Small intestine (tissue), 7 donors: ENCODE measurements around the gene CCDC60. TPM values are rescaled to one million over a fixed set of nuclear protein-coding genes. Genes with fewer than 3 reads are reported as not detected.

Experiments used
- DNase-seq, 2 donors: peaks; one replicate each; pipeline versions ENCODE4 v3.0.0 to v3.0.0-alpha.2; 2013
- FAIRE-seq: peaks from 2 replicates; lab custom pipeline; 2012; peaks lifted over from hg19 to GRCh38; lab: Jason Lieb, UNC
- H3K27ac ChIP-seq, 3 donors: one replicate each; pipeline ENCODE4 v1.5.1; 2013; ENCODE audit warnings: low read length in 2 of 3, mild to moderate bottlenecking in 2 of 3, control low read depth in 1 of 3, inconsistent platforms in 1 of 3, low read depth in 1 of 3, moderate library complexity in 1 of 3
- H3K27me3 ChIP-seq, 3 donors: one replicate each; pipeline ENCODE4 v1.6.1; 2013; ENCODE audit warnings: low read length in 3 of 3, inconsistent platforms in 1 of 3; ENCODE audit not compliant: control insufficient read depth in 3 of 3, insufficient read depth in 3 of 3
- H3K36me3 ChIP-seq, 3 donors: one replicate each; pipeline ENCODE4 v1.6.1; 2013; ENCODE audit warnings: low read length in 3 of 3, inconsistent platforms in 1 of 3, low read depth in 1 of 3, mild to moderate bottlenecking in 1 of 3, moderate library complexity in 1 of 3; ENCODE audit not compliant: control insufficient read depth in 3 of 3, insufficient read depth in 2 of 3
- H3K4me1 ChIP-seq, 3 donors: one replicate each; pipeline ENCODE4 v1.6.1; 2013; ENCODE audit warnings: low read length in 2 of 3, inconsistent platforms in 1 of 3, low read depth in 1 of 3, mild to moderate bottlenecking in 1 of 3, moderate library complexity in 1 of 3; ENCODE audit not compliant: control insufficient read depth in 3 of 3, insufficient read depth in 2 of 3
- H3K4me3 ChIP-seq, 3 donors: one replicate each; pipeline ENCODE4 v1.5.1; 2013; ENCODE audit warnings: low read length in 3 of 3, control low read depth in 1 of 3, inconsistent platforms in 1 of 3, low read depth in 1 of 3, mild to moderate bottlenecking in 1 of 3, moderate library complexity in 1 of 3
- H3K9me3 ChIP-seq, 2 donors: one replicate each; pipeline ENCODE4 v1.6.1; 2013; ENCODE audit warnings: low read depth in 1 of 2, low read length in 1 of 2; ENCODE audit not compliant: control insufficient read depth in 2 of 2, insufficient read depth in 1 of 2
- WGBS, 3 donors: extraction: QIAGEN DNeasy Blood & Tissue Kit; methylation state at CpG; one replicate each; pipeline ENCODE4 v1.1.7; 2013; 5-methylcytosine and 5-hydroxymethylcytosine counted together
- polyA plus RNA-seq, 4 donors: library from polyadenylated mRNA; stranded (reverse) in 3 of 4; unstranded in 1 of 4; fragments of 200-250 nt in 3 of 4; fragments of 120-200 nt in 1 of 4; gene quantifications; one replicate each; pipeline versions ENCODE4 v1.2.1 to v1.2.3, GENCODE V29; 2013
- donor health status: healthy with polysubstance abuse.
- donor health status: control.
- donor health status: control.
- donor health status: Bipolar disorder and iron deficiency.
- donor health status: healthy.

CCDC60 gene
- polyA plus RNA-seq, 4 donors, result not detected

- H3K36me3 ChIP-seq, result no peaks in the 10 kb centered on the region
- no peaks in the 10 kb centered on the region for H3K9me3 ChIP-seq
- FAIRE-seq, result no peak
- H3K4me1 ChIP-seq, result no peaks in the 10 kb centered on the region
- H3K27ac ChIP-seq, result no peak overlapping the region
- no peak overlapping the region for H3K4me3 ChIP-seq
- no peak for DNase-seq
- no peaks in the 10 kb centered on the region for H3K27me3 ChIP-seq
These were observed 133.8 kb downstream of the CCDC60 start for GRCh38 chr12:119468296-119468695.

GRCh38 chr12:119475650-119476049, 141.1 kb downstream of the CCDC60 start:
- Histone ChIP-seq H3K9me3 (peaks cover 0 to 2% of the 10 kb centered on the region in 2 donors), H3K27ac (no peak overlapping the region), H3K36me3 (no peaks in the 10 kb centered on the region), H3K27me3 (no peaks in the 10 kb centered on the region), H3K4me1 (no peaks in the 10 kb centered on the region), H3K4me3 (no peak overlapping the region)
- DNase-seq (no peak), FAIRE-seq (no peak)
- WGBS, 3 donors, result 68 to 74% (median 69%) methylated on average over 4 of the region's 4 CpGs

GRCh38 chr12:119476951-119477350, 142.4 kb downstream of the CCDC60 start:
- FAIRE-seq (no peak), DNase-seq (no peak)
- H3K4me1 ChIP-seq, result no peaks in the 10 kb centered on the region
- no peaks in the 10 kb centered on the region for H3K36me3 ChIP-seq
- no peak overlapping the region for H3K27ac ChIP-seq
- 77 to 85% (median 83%) methylated on average over 3 of the region's 3 CpGs for WGBS, 3 donors
- no peaks in the 10 kb centered on the region for H3K27me3 ChIP-seq
- H3K4me3 ChIP-seq, result no peak overlapping the region
- peaks cover 0 to 2% of the 10 kb centered on the region in 2 donors for H3K9me3 ChIP-seq

- H3K36me3 ChIP-seq, result no peaks in the 10 kb centered on the region
- no peak overlapping the region for H3K27ac ChIP-seq
- H3K4me3 ChIP-seq, result no peak overlapping the region
- H3K4me1 ChIP-seq, result no peaks in the 10 kb centered on the region
- no peaks in the 10 kb centered on the region for H3K27me3 ChIP-seq
- 73 to 80% (median 77%) methylated on average over 10 of the region's 10 CpGs for WGBS, 3 donors
- DNase-seq (no peak), FAIRE-seq (no peak)
- H3K9me3 ChIP-seq, result peaks cover 0 to 2% of the 10 kb centered on the region in 2 donors
These were observed 144.6 kb downstream of the CCDC60 start for GRCh38 chr12:119479121-119479561.

- no peak for FAIRE-seq
- 80 to 96% (median 95%) methylated on average over 1 of the region's 1 CpG for WGBS, 3 donors
These were observed 146.0 kb downstream of the CCDC60 start for GRCh38 chr12:119480551-119480950.

GRCh38 chr12:119486599-119487154, 152.1 kb downstream of the CCDC60 start:
- no peaks in the 10 kb centered on the region for H3K36me3 ChIP-seq
- no peaks in the 10 kb centered on the region for H3K27me3 ChIP-seq
- WGBS, 3 donors, result 12 to 25% (median 15%) methylated on average over 4 of the region's 4 CpGs
- no peak for FAIRE-seq
- H3K9me3 ChIP-seq, result no peaks in the 10 kb centered on the region
- no peak overlapping the region for H3K4me3 ChIP-seq
- no peak overlapping the region for H3K27ac ChIP-seq
- no peak for DNase-seq
- H3K4me1 ChIP-seq, result no peaks in the 10 kb centered on the region

More at GRCh38 chr12:119480551-119480950, 146.0 kb downstream of the CCDC60 start:
- H3K36me3 ChIP-seq, result no peaks in the 10 kb centered on the region
- no peaks in the 10 kb centered on the region for H3K4me1 ChIP-seq
- H3K9me3 ChIP-seq, result peaks cover 0 to 2% of the 10 kb centered on the region in 2 donors
- H3K27ac ChIP-seq, result no peak overlapping the region
- H3K4me3 ChIP-seq, result no peak overlapping the region
- DNase-seq, result no peak
- no peaks in the 10 kb centered on the region for H3K27me3 ChIP-seq

GRCh38 chr12:119491814-119492213, 157.3 kb downstream of the CCDC60 start:
- H3K4me1 ChIP-seq, result no peaks in the 10 kb centered on the region
- no peak overlapping the region for H3K27ac ChIP-seq
- no peak for FAIRE-seq
- H3K36me3 ChIP-seq, result no peaks in the 10 kb centered on the region
- 84 to 88% (median 87%) methylated on average over 5 of the region's 5 CpGs for WGBS, 3 donors
- no peak for DNase-seq
- no peaks in the 10 kb centered on the region for H3K9me3 ChIP-seq
- H3K4me3 ChIP-seq, result no peak overlapping the region
- H3K27me3 ChIP-seq, result no peaks in the 10 kb centered on the region

GRCh38 chr12:119500209-119500608, 165.7 kb downstream of the CCDC60 start:
- DNase-seq (no peak), FAIRE-seq (no peak)
- H3K27ac ChIP-seq, result no peak overlapping the region
- no peaks in the 10 kb centered on the region for H3K4me1 ChIP-seq
- no peaks in the 10 kb centered on the region for H3K9me3 ChIP-seq
- WGBS, 3 donors, result 67 to 76% (median 72%) methylated on average over 4 of the region's 4 CpGs
- no peak overlapping the region for H3K4me3 ChIP-seq
- peaks cover 0 to 3% (median 0%) of the 10 kb centered on the region in 3 donors for H3K27me3 ChIP-seq
- no peaks in the 10 kb centered on the region for H3K36me3 ChIP-seq

GRCh38 chr12:119501052-119501451, 166.5 kb downstream of the CCDC60 start:
- 68 to 83% (median 77%) methylated on average over 2 of the region's 2 CpGs for WGBS, 3 donors
- DNase-seq (no peak), FAIRE-seq (no peak)
- no peak overlapping the region for H3K4me3 ChIP-seq
- no peaks in the 10 kb centered on the region for H3K4me1 ChIP-seq
- no peak overlapping the region for H3K27ac ChIP-seq
- peaks cover 0 to 3% (median 0%) of the 10 kb centered on the region in 3 donors for H3K27me3 ChIP-seq
- no peaks in the 10 kb centered on the region for H3K9me3 ChIP-seq
- H3K36me3 ChIP-seq, result no peaks in the 10 kb centered on the region
